Keratinocyte (primary cell): Measurements from ENCODE around the gene FICD. TPM values are rescaled to one million over a fixed set of nuclear protein-coding genes. Genes with fewer than 3 reads are reported as not detected.

Experiments used
- DNase-seq: peaks from one replicate; pipeline ENCODE4 v3.0.0-alpha.2; 2011; ENCODE audit warnings: low read depth, missing footprints, low spot score
- FAIRE-seq: peaks from 2 replicates; lab custom pipeline; 2011; peaks lifted over from hg19 to GRCh38; lab: Jason Lieb, UNC
- H2AFZ ChIP-seq: 2 replicates; pipeline ENCODE4 v1.6.0; 2012; ENCODE audit warnings: low read length, control low read depth, inconsistent platforms; ENCODE audit not compliant: control insufficient read depth
- H3K27ac ChIP-seq: 2 replicates; pipeline ENCODE4 v1.5.1; 2011; ENCODE audit warnings: low read length; ENCODE audit not compliant: control insufficient read depth, insufficient read depth
- H3K27me3 ChIP-seq: 3 replicates; pipeline ENCODE4 v1.6.0; 2011; ENCODE audit warnings: low read length; ENCODE audit not compliant: control insufficient read depth, insufficient read depth; ENCODE audit errors: extremely low read depth
- H3K36me3 ChIP-seq, 2 experiments: 2 replicates in 1 of 2; 3 replicates in 1 of 2; pipeline ENCODE4 v1.5.1; 2011; ENCODE audit warnings: low read length in 2 of 2, mild to moderate bottlenecking in 1 of 2; ENCODE audit not compliant: control insufficient read depth in 2 of 2, insufficient read depth in 2 of 2; ENCODE audit errors: extremely low read depth in 1 of 2
- H3K4me1 ChIP-seq: 3 replicates; pipeline ENCODE4 v1.5.1; 2011; ENCODE audit warnings: low read length; ENCODE audit not compliant: control insufficient read depth, insufficient read depth; ENCODE audit errors: extremely low read depth
- H3K4me2 ChIP-seq: 3 replicates; pipeline ENCODE4 v1.6.0; 2011; ENCODE audit warnings: low read depth, low read length; ENCODE audit not compliant: control insufficient read depth, insufficient read depth; ENCODE audit errors: extremely low read depth
- H3K4me3 ChIP-seq, 3 experiments: fragments of 200-600 bp in 1 of 3; sonication (generic) in 1 of 3; 2 replicates in 2 of 3; 3 replicates in 1 of 3; pipeline ENCODE4 v1.5.1; 2011 to 2016; ENCODE audit warnings: low read length in 3 of 3, mild to moderate bottlenecking in 3 of 3, control low read depth in 2 of 3, inconsistent platforms in 1 of 3, low read depth in 1 of 3, mixed read lengths in 1 of 3, mixed run types in 1 of 3, moderate library complexity in 1 of 3; ENCODE audit not compliant: control insufficient read depth in 2 of 3, insufficient read depth in 2 of 3; ENCODE audit errors: extremely low read depth in 1 of 3
- H3K79me2 ChIP-seq: 2 replicates; pipeline ENCODE4 v1.6.0; 2012; ENCODE audit warnings: low read length; ENCODE audit not compliant: control insufficient read depth, insufficient read depth
- H3K9ac ChIP-seq: 3 replicates; pipeline ENCODE4 v1.6.0; 2011; ENCODE audit warnings: low read length; ENCODE audit not compliant: control insufficient read depth, insufficient read depth; ENCODE audit errors: extremely low read depth
- H3K9me1 ChIP-seq: 3 replicates; pipeline ENCODE4 v1.6.0; 2011; ENCODE audit warnings: low read length; ENCODE audit not compliant: control insufficient read depth, insufficient read depth; ENCODE audit errors: extremely low read depth
- H3K9me3 ChIP-seq: 2 replicates; pipeline ENCODE4 v1.5.1; 2012; ENCODE audit warnings: low read depth, low read length; ENCODE audit not compliant: control insufficient read depth
- H4K20me1 ChIP-seq: 3 replicates; pipeline ENCODE4 v1.6.0; 2011; ENCODE audit warnings: low read length; ENCODE audit not compliant: control insufficient read depth, insufficient read depth; ENCODE audit errors: extremely low read depth
- CTCF ChIP-seq, 3 experiments: IDR thresholded peaks in 1 of 3; conservative IDR thresholded peaks in 1 of 3; optimal IDR thresholded peaks in 1 of 3; 2 replicates in 2 of 3; 3 replicates in 1 of 3; pipeline versions ENCODE3 to v1.5.1; 2011; ENCODE audit warnings: low read length in 3 of 3, mild to moderate bottlenecking in 3 of 3, moderate library complexity in 2 of 3, control low read depth in 1 of 3, inconsistent platforms in 1 of 3; ENCODE audit not compliant: insufficient read depth in 2 of 3; ENCODE audit errors: extremely low read depth in 1 of 3
- EZH2 ChIP-seq: IDR thresholded peaks from one replicate; pipeline ENCODE4 v1.6.1; 2012; ENCODE audit warnings: inconsistent platforms, mild to moderate bottlenecking, low read length, moderate library complexity
- dilution Hi-C: fragments of 300-500 bp; cut with MboI; formaldehyde crosslinking; loops from one replicate; pipeline ENCODE4 v1.7.0; 2020; ENCODE audit warnings: low sequenced_read_pairs; ENCODE audit not compliant: extremely low pct_ligation_motif_present
- polyA plus RNA-seq, 5 experiments: library from polyadenylated mRNA; depleted of rRNA in 3 of 5; stranded (reverse) in 3 of 5; stranded (forward) in 1 of 5; unstranded in 1 of 5; fragments of >200 nt; gene quantifications; 1 replicate in 1 of 5; 2 replicates in 3 of 5; 3 replicates in 1 of 5; pipeline versions ENCODE4 v1.2.1 to v1.2.3, GENCODE V29; 2011 to 2012; ENCODE audit warnings: missing spikeins in 2 of 5, low read depth in 1 of 5, low replicate concordance in 1 of 5

FICD gene
- polyA plus RNA-seq, 1 donor (not counting 4 experiments of a cell fraction or from before 2014, with no cell fraction given), result 0.47 TPM

- Histone ChIP-seq H3K9me1 (no peaks in the 10 kb centered on the region), H3K9ac (no peak overlapping the region), H3K27ac (no peak overlapping the region), H3K9me3 (no peaks in the 10 kb centered on the region), H3K4me3 (no peak overlapping the region), H2AFZ (no peak overlapping the region), H3K27me3 (no peaks in the 10 kb centered on the region), H3K36me3 (peaks cover 34 to 38% of the 10 kb centered on the region in 2 experiments), H3K4me1 (no peaks in the 10 kb centered on the region), H3K4me2 (no peak overlapping the region), H3K79me2 (peaks cover 1% of the 10 kb centered on the region), H4K20me1 (no peaks in the 10 kb centered on the region)
- dilution Hi-C loops, result no loop called here
- no peak for DNase-seq
- TF ChIP-seq EZH2, result no peak
- no peak for TF ChIP-seq CTCF (optimal IDR thresholded peaks at IDR 0.05 in 1 of 3, IDR thresholded peaks at IDR 0.05 in 1 of 3, conservative IDR thresholded peaks at IDR 0.05 in 1 of 3; ENCODE audit: extremely low read depth in 1 of 3, insufficient read depth in 2 of 3, low read length in 3 of 3)
- FAIRE-seq, result no peak
These were observed 17.1 kb downstream of the FICD start for GRCh38 chr12:108531929-108532848.

GRCh38 chr12:108538146-108538545 lies 23.1 kb downstream of the FICD start:
- FAIRE-seq (no peak), DNase-seq (no peak)
- no peak overlapping the region for H3K27ac ChIP-seq
- H3K4me1 ChIP-seq, result no peaks in the 10 kb centered on the region
- peaks cover 41% of the 10 kb centered on the region for H3K79me2 ChIP-seq
- H3K4me3 ChIP-seq, result no peak overlapping the region
- H3K27me3 ChIP-seq, result no peaks in the 10 kb centered on the region
- dilution Hi-C loops, result no loop called here
- H2AFZ ChIP-seq, result no peak overlapping the region
- H3K9ac ChIP-seq, result no peak overlapping the region
- H3K9me3 ChIP-seq, result no peaks in the 10 kb centered on the region
- H3K4me2 ChIP-seq, result no peak overlapping the region
- H3K9me1 ChIP-seq, result no peaks in the 10 kb centered on the region
- H3K36me3 ChIP-seq, result peaks cover 14 to 23% of the 10 kb centered on the region in 2 experiments
- TF ChIP-seq EZH2 (no peak), CTCF (optimal IDR thresholded peaks at IDR 0.05 in 1 of 3, IDR thresholded peaks at IDR 0.05 in 1 of 3, conservative IDR thresholded peaks at IDR 0.05 in 1 of 3; ENCODE audit: extremely low read depth in 1 of 3, insufficient read depth in 2 of 3, low read length in 3 of 3) (no peak)
- H4K20me1 ChIP-seq, result peaks cover 6% of the 10 kb centered on the region
